ENCODE results near the gene PPRC1.

DNA sequence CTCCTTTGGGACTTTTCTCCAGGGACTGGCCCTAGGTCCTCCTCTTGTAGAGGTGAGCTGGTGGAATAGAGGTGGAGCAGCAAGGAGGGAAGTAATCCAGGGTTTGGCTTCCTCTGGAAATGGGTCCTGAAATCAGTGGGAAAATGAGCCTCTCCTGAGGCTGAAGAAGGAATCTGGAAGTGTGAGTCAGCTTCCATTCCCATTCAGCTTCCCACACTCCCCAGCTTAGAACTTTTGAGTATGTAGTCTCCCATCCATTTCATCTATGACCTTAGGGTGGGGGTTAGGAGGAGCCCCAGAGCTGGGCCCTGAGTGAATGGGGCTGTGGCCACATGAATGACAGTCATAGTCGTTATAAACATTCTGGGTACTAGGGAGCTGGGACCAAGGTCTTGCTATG, 30.4 kb upstream of the PPRC1 start:
- TF ChIP-seq ZNF138 (CRISPR knock-in tag; conservative IDR thresholded peaks at IDR 0.05) (no peak), CTCF (IDR thresholded peaks at IDR 0.05) (no peak), TCF7 (CRISPR knock-in tag; IDR thresholded peaks at IDR 0.05; ENCODE audit: low read depth) (no peak), ZNF416 (CRISPR knock-in tag; IDR thresholded peaks at IDR 0.05) (no peak), ATF2 (CRISPR knock-in tag; IDR thresholded peaks at IDR 0.05; ENCODE audit: borderline replicate concordance, low read depth) (no peak), E2F5 (CRISPR knock-in tag; IDR thresholded peaks at IDR 0.05) (no peak)
- TF ChIP-seq, protein P1, sequence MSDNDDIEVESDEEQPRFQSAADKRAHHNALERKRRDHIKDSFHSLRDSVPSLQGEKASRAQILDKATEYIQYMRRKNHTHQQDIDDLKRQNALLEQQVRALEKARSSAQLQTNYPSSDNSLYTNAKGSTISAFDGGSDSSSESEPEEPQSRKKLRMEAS (CRISPR knock-in tag; IDR thresholded peaks at IDR 0.05), result no peak

Data from WTC11 (cell line).